SU-DHL-6 (cell line): ENCODE data around the gene IL32.

ENCODE experiments used
- H2AFZ ChIP-seq: fragments of 200-600 bp; sonication (generic); 2 replicates; pipeline ENCODE4 v1.6.1; 2014; ENCODE audit warnings: low read depth, mild to moderate bottlenecking, moderate library complexity, mixed read lengths, antibody characterized with exemption, low read length; ENCODE audit not compliant: severe bottlenecking
- H3F3A ChIP-seq: fragments of 200-600 bp; shearing (Covaris generic); 2 replicates; pipeline ENCODE4 v1.6.0; 2016; ENCODE audit warnings: antibody characterized with exemption, mild to moderate bottlenecking; ENCODE audit not compliant: insufficient read depth
- H3K27ac ChIP-seq: fragments of 200-600 bp; sonication (generic); 2 replicates; pipeline ENCODE4 v1.5.1; 2016; ENCODE audit warnings: low read depth, mild to moderate bottlenecking, low read length, moderate library complexity, mixed read lengths
- H3K27me3 ChIP-seq: fragments of 200-600 bp; sonication (generic), shearing (Covaris generic); 2 replicates; pipeline ENCODE4 v1.6.0; 2014; ENCODE audit warnings: mild to moderate bottlenecking, low read length
- H3K36me3 ChIP-seq: fragments of 200-600 bp; sonication (generic); 2 replicates; pipeline ENCODE4 v1.6.1; 2014; ENCODE audit warnings: mild to moderate bottlenecking, low read length, mixed read lengths
- H3K4me2 ChIP-seq: fragments of 300-600, 200-600 bp; shearing (Covaris generic), sonication (generic); 2 replicates; pipeline ENCODE4 v1.6.0; 2014; ENCODE audit warnings: low read length, low read depth, mild to moderate bottlenecking; ENCODE audit not compliant: poor library complexity, severe bottlenecking
- H3K4me3 ChIP-seq: fragments of 200-600 bp; sonication (generic); 2 replicates; pipeline ENCODE4 v1.5.1; 2014; ENCODE audit warnings: antibody characterized with exemption, low read length, mild to moderate bottlenecking, mixed read lengths; ENCODE audit not compliant: insufficient read depth, poor library complexity, severe bottlenecking
- H3K79me2 ChIP-seq: fragments of 200-600 bp; sonication (generic); 2 replicates; pipeline ENCODE4 v1.6.1; 2014; ENCODE audit warnings: mild to moderate bottlenecking, low read length, moderate library complexity; ENCODE audit not compliant: insufficient read depth
- H3K9ac ChIP-seq: fragments of 200-600 bp; sonication (generic); 2 replicates; pipeline ENCODE4 v1.7.0; 2014; ENCODE audit warnings: mild to moderate bottlenecking, low read length
- H3K9me2 ChIP-seq: fragments of 200-600 bp; sonication (generic); replicated peaks from 2 replicates; pipeline ENCODE4 v1.6.1; 2014; ENCODE audit warnings: low read length; ENCODE audit not compliant: insufficient read depth
- H3K9me3 ChIP-seq: fragments of 200-600 bp; sonication (generic); 2 replicates; pipeline ENCODE4 v1.6.1; 2014; ENCODE audit warnings: low read length, mixed read lengths; ENCODE audit not compliant: insufficient read depth
- H4K20me1 ChIP-seq: fragments of 200-600 bp; sonication (generic); 2 replicates; pipeline ENCODE4 v1.6.1; 2014; ENCODE audit warnings: low read depth, mild to moderate bottlenecking, antibody characterized with exemption, low read length, moderate library complexity, mixed read lengths
- CTCF ChIP-seq: fragments of 200-600 bp; sonication (generic); IDR thresholded peaks from one replicate; pipeline ENCODE4 v1.5.1; 2017; ENCODE audit warnings: antibody characterized with exemption, mild to moderate bottlenecking, low read length, moderate library complexity; ENCODE audit not compliant: insufficient read depth, poor library complexity, severe bottlenecking
- EZH2phosphoT487 ChIP-seq: fragments of 200-600 bp; sonication (generic), shearing (Covaris generic); conservative IDR thresholded peaks from 2 replicates; pipeline ENCODE4 v1.6.1; 2018; ENCODE audit warnings: mild to moderate bottlenecking, antibody characterized with exemption, low read length, moderate library complexity, mixed read lengths

Gene IL32

GRCh38 chr16:3113765-3114479, 48.5 kb downstream of the IL32 start:
- Histone ChIP-seq H3K27ac (no peak overlapping the region), H3K36me3 (no peaks in the 10 kb centered on the region), H3K27me3 (no peaks in the 10 kb centered on the region), H3K4me3 (no peak overlapping the region), H3K4me2 (no peak overlapping the region), H3K9ac (no peak overlapping the region), H3F3A (no peaks in the 10 kb centered on the region), H2AFZ (no peak overlapping the region), H3K79me2 (no peaks in the 10 kb centered on the region), H3K9me2 (no peaks in the 10 kb centered on the region), H4K20me1 (no peaks in the 10 kb centered on the region), H3K9me3 (no peaks in the 10 kb centered on the region)
- no peak for TF ChIP-seq EZH2phosphoT487
- TF ChIP-seq CTCF, result no peak

DNA sequence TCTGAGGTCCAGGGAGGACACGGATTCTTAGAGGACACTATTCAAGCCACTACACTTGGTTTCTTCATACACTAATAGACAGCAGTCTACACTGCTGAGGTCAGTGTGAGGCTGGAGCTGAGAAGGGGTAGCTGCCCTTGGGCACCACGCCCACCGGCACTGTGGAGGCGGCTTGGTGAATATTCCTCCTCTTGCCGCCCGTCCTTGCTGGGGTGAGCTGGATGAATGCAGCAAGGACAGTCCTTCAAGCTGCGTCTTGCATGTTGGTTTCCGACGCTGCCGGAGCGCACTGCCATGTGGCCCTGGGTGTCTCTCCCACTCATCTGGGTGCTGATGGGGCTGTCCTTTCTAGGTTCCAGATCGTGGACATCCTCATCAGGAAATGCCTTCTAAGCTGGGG, 49.6 kb downstream of the IL32 start:
- no peak overlapping the region for H3K4me3 ChIP-seq
- H2AFZ ChIP-seq, result no peak overlapping the region
- H3K9ac ChIP-seq, result no peak overlapping the region
- no peaks in the 10 kb centered on the region for H3K79me2 ChIP-seq
- H3F3A ChIP-seq, result no peaks in the 10 kb centered on the region
- H3K4me2 ChIP-seq, result no peak overlapping the region
- no peak overlapping the region for H3K27ac ChIP-seq
- no peaks in the 10 kb centered on the region for H4K20me1 ChIP-seq
- TF ChIP-seq CTCF (no peak), EZH2phosphoT487 (no peak)
- no peaks in the 10 kb centered on the region for H3K9me3 ChIP-seq
- no peaks in the 10 kb centered on the region for H3K36me3 ChIP-seq
- H3K9me2 ChIP-seq, result no peaks in the 10 kb centered on the region
- H3K27me3 ChIP-seq, result no peaks in the 10 kb centered on the region

DNA sequence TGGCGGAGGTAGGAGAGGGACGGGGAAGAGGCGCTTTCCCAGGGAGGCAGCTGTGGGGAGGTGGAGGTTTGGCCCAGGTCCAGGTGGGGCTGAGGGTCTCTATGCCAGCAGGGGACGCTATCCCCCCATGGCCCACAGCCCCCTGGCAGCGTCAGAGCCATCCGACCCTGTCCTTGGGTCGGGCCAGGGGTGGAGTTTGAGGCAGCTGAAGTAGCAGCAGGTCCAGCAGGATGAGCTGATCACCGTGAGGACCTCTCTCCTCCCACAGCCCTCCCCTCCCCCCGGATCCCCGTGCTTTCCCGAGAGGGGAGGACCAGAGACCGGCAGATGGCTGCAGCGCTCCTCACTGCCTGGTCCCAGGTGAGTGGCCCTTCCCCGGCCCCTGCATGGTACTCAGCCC, 50.1 kb downstream of the IL32 start:
- H3K9ac ChIP-seq, result no peak overlapping the region
- H3K4me2 ChIP-seq, result no peak overlapping the region
- no peak overlapping the region for H2AFZ ChIP-seq
- no peak overlapping the region for H3K4me3 ChIP-seq
- H3K9me2 ChIP-seq, result no peaks in the 10 kb centered on the region
- no peaks in the 10 kb centered on the region for H4K20me1 ChIP-seq
- no peak overlapping the region for H3K27ac ChIP-seq
- no peaks in the 10 kb centered on the region for H3F3A ChIP-seq
- H3K9me3 ChIP-seq, result no peaks in the 10 kb centered on the region
- H3K36me3 ChIP-seq, result no peaks in the 10 kb centered on the region
- TF ChIP-seq EZH2phosphoT487, result no peak
- TF ChIP-seq CTCF, result peak; percentile 19
- H3K27me3 ChIP-seq, result no peaks in the 10 kb centered on the region
- H3K79me2 ChIP-seq, result no peaks in the 10 kb centered on the region
